ENCODE results near the gene GADD45GIP1. TPM values are rescaled to one million over a fixed set of nuclear protein-coding genes. Genes with fewer than 3 reads are reported as not detected.

The GADD45GIP1 gene
- 30.8 to 58.1 TPM (median 54.9 TPM) in 5 replicates for total RNA-seq (2022; extraction: Qiagen RNA extraction)

GRCh38 chr19:12956446-12957388 is at the start of gene GADD45GIP1:
Gene GADD45GIP1, minus strand, starts transcription at chr19:12957223. Its CDS starts 11 bp downstream, at chr19:12957212.

GRCh38 chr19:12994701-12995595 is 37.9 kb upstream of the GADD45GIP1 start, which contains the start of gene NFIX:
Gene NFIX, plus strand, starts transcription at chr19:12995475. Its CDS starts 363 bp downstream, at chr19:12995838.

GRCh38 chr19:12969292-12969988 is 12.4 kb upstream of the GADD45GIP1 start, which contains the start of gene DAND5:
Gene DAND5, plus strand, starts transcription at chr19:12969576. Its CDS starts 85 bp downstream, at chr19:12969661.

GRCh38 chr19:12945479-12946091 is 11.4 kb downstream of the GADD45GIP1 start, which contains the start of gene RAD23A:
Gene RAD23A, plus strand, starts transcription at chr19:12945862. Its CDS starts 87 bp downstream, at chr19:12945949.

GRCh38 chr19:12937927-12938778 is 18.9 kb downstream of the GADD45GIP1 start, which contains the start of gene CALR:
Gene CALR, plus strand, starts transcription at chr19:12938609. Its CDS starts 71 bp downstream, at chr19:12938680.

GRCh38 chr19:12933287-12934072 is 23.5 kb downstream of the GADD45GIP1 start, which contains the start of gene FARSA:
Gene FARSA, minus strand, starts transcription at chr19:12933711. Its CDS starts 15 bp downstream, at chr19:12933696.

Other genes with a start within 250 kb of the GADD45GIP1 start
- gene TNPO2, start 233.3 kb downstream of the GADD45GIP1 start, total RNA-seq (2022; extraction: Qiagen RNA extraction): 26.6 to 34.8 TPM (median 30.9 TPM) in 5 replicates
- gene TRIR, start 222.5 kb downstream of the GADD45GIP1 start, total RNA-seq (2022; extraction: Qiagen RNA extraction): 170 to 218 TPM (median 210 TPM) in 5 replicates
- gene GET3, start 219.7 kb downstream of the GADD45GIP1 start, total RNA-seq (2022; extraction: Qiagen RNA extraction): 76.4 to 107 TPM (median 98.1 TPM) in 5 replicates
- gene BEST2, start 205.4 kb downstream of the GADD45GIP1 start, total RNA-seq (2022; extraction: Qiagen RNA extraction): 2.4 to 4.3 TPM (median 3.7 TPM) in 5 replicates
- 9.2 to 12.4 TPM (median 10.0 TPM) in 5 replicates for gene HOOK2, start 181.7 kb downstream of the GADD45GIP1 start, total RNA-seq (2022; extraction: Qiagen RNA extraction)
- gene JUNB, start 165.7 kb downstream of the GADD45GIP1 start, total RNA-seq (2022; extraction: Qiagen RNA extraction): 127 to 217 TPM (median 181 TPM) in 5 replicates
- gene PRDX2, start 155.4 kb downstream of the GADD45GIP1 start, total RNA-seq (2022; extraction: Qiagen RNA extraction): 0.59 to 1.1 TPM (median 0.74 TPM) in 5 replicates
- gene THSD8, start 155.2 kb downstream of the GADD45GIP1 start, total RNA-seq (2022; extraction: Qiagen RNA extraction): 8.0 to 11.7 TPM (median 10.6 TPM) in 4 of 5 replicates, not detected in the other
- 33.8 to 49.7 TPM (median 47.7 TPM) in 5 replicates for gene RNASEH2A, start 150.6 kb downstream of the GADD45GIP1 start, total RNA-seq (2022; extraction: Qiagen RNA extraction)
- gene RTBDN, start 122.6 kb downstream of the GADD45GIP1 start, total RNA-seq (2022; extraction: Qiagen RNA extraction): 0.20 to 0.32 TPM (median 0.22 TPM) in 4 of 5 replicates, not detected in the other
- 1.4 to 2.1 TPM (median 1.6 TPM) in 5 replicates for gene MAST1, start 118.7 kb downstream of the GADD45GIP1 start, total RNA-seq (2022; extraction: Qiagen RNA extraction)
- gene DNASE2, start 75.8 kb downstream of the GADD45GIP1 start, total RNA-seq (2022; extraction: Qiagen RNA extraction): 25.3 to 31.3 TPM (median 30.2 TPM) in 5 replicates
- 0.05 TPM in 1 of 5 replicates, not detected in the others for gene KLF1, start 70.0 kb downstream of the GADD45GIP1 start, total RNA-seq (2022; extraction: Qiagen RNA extraction)
- 8.3 to 10.7 TPM (median 8.8 TPM) in 5 replicates for gene GCDH, start 66.1 kb downstream of the GADD45GIP1 start, total RNA-seq (2022; extraction: Qiagen RNA extraction)
- 0.24 to 0.59 TPM (median 0.45 TPM) in 5 replicates for gene SYCE2, start 37.9 kb downstream of the GADD45GIP1 start, total RNA-seq (2022; extraction: Qiagen RNA extraction)
- 65.5 to 76.9 TPM (median 69.5 TPM) in 5 replicates for gene FARSA, start 23.5 kb downstream of the GADD45GIP1 start, total RNA-seq (2022; extraction: Qiagen RNA extraction)
- gene CALR, start 18.6 kb downstream of the GADD45GIP1 start, total RNA-seq (2022; extraction: Qiagen RNA extraction): 477 to 541 TPM (median 511 TPM) in 5 replicates
- gene RAD23A, start 11.4 kb downstream of the GADD45GIP1 start, total RNA-seq (2022; extraction: Qiagen RNA extraction): 66.2 to 83.2 TPM (median 80.9 TPM) in 5 replicates
- gene DAND5, start 12.4 kb upstream of the GADD45GIP1 start, total RNA-seq (2022; extraction: Qiagen RNA extraction): 0.06 to 0.09 TPM (median 0.07 TPM) in 3 of 5 replicates, not detected in the others
- 3.2 to 4.0 TPM (median 3.5 TPM) in 5 replicates for gene NFIX, start 38.3 kb upstream of the GADD45GIP1 start, total RNA-seq (2022; extraction: Qiagen RNA extraction)
- 0.72 to 1.0 TPM (median 0.85 TPM) in 5 replicates for gene LYL1, start 145.6 kb upstream of the GADD45GIP1 start, total RNA-seq (2022; extraction: Qiagen RNA extraction)
- gene TRMT1, start 159.5 kb upstream of the GADD45GIP1 start, total RNA-seq (2022; extraction: Qiagen RNA extraction): 32.2 to 38.4 TPM (median 35.9 TPM) in 5 replicates
- gene NACC1, start 161.0 kb upstream of the GADD45GIP1 start, total RNA-seq (2022; extraction: Qiagen RNA extraction): 32.7 to 40.3 TPM (median 37.3 TPM) in 5 replicates
- gene STX10, start 193.2 kb upstream of the GADD45GIP1 start, total RNA-seq (2022; extraction: Qiagen RNA extraction): 45.0 to 56.0 TPM (median 53.3 TPM) in 5 replicates
- 29.4 to 45.0 TPM (median 38.4 TPM) in 5 replicates for gene IER2, start 193.2 kb upstream of the GADD45GIP1 start, total RNA-seq (2022; extraction: Qiagen RNA extraction)